HEK293T (cell line): ENCODE data around the gene CDKN2B-AS1.

Source experiments
- CTBP1 ChIP-seq: fragments of 450-650 bp; IDR thresholded peaks from 2 replicates; pipeline ENCODE4 v1.6.1; 2016; ENCODE audit warnings: borderline replicate concordance
- FOXM1 ChIP-seq: fragments of 450-650 bp; IDR thresholded peaks from 2 replicates; pipeline ENCODE4 v1.6.1; 2017; ENCODE audit warnings: mild to moderate bottlenecking, borderline replicate concordance
- SP1 ChIP-seq: fragments of 450-650 bp; IDR thresholded peaks from 2 replicates; pipeline ENCODE4 v1.6.1; 2017

DNA sequence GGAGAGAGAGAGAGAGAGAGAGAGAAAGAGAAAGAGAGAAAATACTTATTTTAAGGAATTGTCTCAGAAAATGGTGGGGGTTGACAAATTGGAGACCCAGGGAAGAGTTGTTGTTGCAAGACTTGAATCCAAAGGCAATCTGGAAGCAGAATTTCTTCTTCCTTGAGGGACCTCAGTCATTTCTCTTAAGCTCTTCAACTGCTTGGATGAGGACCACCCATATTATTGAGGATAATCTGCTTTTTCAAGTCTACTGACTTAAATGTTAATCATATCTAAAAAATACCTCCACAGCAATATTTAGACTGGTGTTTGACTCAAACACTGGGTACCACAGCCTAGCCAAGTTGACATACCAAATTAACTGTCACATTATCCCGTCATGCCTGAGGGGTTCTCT lies 2.9 kb downstream of the CDKN2B-AS1 start:
- TF ChIP-seq SP1 = no peak
- TF ChIP-seq FOXM1 = no peak
- no peak for TF ChIP-seq CTBP1
